ENCODE results near the gene PRKG1. TPM values are rescaled to one million over a fixed set of nuclear protein-coding genes. Genes with fewer than 3 reads are reported as not detected.

PRKG1 gene
- total and polyA plus RNA-seq, 2 of the 8 experiments (the other 6 are each of a cell fraction or from before 2014, with no cell fraction given) = 4.2 to 15.2 TPM

DNA sequence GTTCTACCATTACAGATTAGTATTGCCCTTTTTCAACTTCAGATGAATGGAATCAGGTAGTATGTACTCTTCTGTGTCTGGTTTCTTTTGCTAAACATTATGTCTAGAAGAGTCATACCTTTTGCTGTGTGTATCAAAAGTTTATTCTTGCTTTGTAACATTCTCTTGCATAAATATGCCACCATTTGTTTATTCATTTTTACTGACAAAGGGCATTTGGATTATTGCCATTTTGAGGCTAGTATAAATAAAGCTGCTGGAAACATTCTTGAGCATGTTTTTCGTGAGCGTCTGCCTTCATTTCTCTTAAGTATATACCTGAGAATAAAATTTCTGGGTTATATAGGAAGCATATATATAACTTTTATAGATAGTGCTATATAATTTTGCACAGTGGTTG lies 746.8 kb downstream of the PRKG1 start:
- H3K79me1 ChIP-seq (ENCODE audit: low read depth, low read length) = no peaks in the 10 kb centered on the region
- H2BK20ac ChIP-seq (ENCODE audit: low read length) = no peak overlapping the region
- no peak overlapping the region for H3K14ac ChIP-seq (ENCODE audit: insufficient read length)
- H3K4me1 ChIP-seq (replicated peaks in 1 of 4; ENCODE audit: control insufficient read depth in 3 of 4, insufficient read depth in 4 of 4, low read length in 3 of 4) = no peaks in the 10 kb centered on the region
- no peak overlapping the region for H4K8ac ChIP-seq (ENCODE audit: extremely low read depth, insufficient read depth, low read length)
- H3K4me2 ChIP-seq (ENCODE audit: insufficient read depth in 1 of 2, low read depth in 2 of 2, low read length in 2 of 2) = no peak overlapping the region
- no peak overlapping the region for H2AFZ ChIP-seq (ENCODE audit: low read length)
- H2BK5ac ChIP-seq (ENCODE audit: low read depth, low read length) = no peak overlapping the region
- FAIRE-seq (no peak), DNase-seq (ENCODE audit: low read depth in 1 of 2, low spot score in 2 of 2) (no peak)
- no peak overlapping the region for H3K18ac ChIP-seq (ENCODE audit: extremely low read depth, low read length)
- no peak overlapping the region for H3K4ac ChIP-seq (replicated peaks; ENCODE audit: insufficient read length, low read depth, low read length)
- no peak overlapping the region for H4K91ac ChIP-seq (replicated peaks; ENCODE audit: insufficient read length, low read length)
- ChIA-PET CTCF (ENCODE audit: partially characterized antibody) (interaction anchor here (2.0 kb wide), 1 partner anchor 8 kb away, joined by 6 read pairs; no protein-coding TSS in a partner anchor), POLR2A (ENCODE audit: partially characterized antibody) (no interaction called here)
- no peak overlapping the region for H3K23ac ChIP-seq (ENCODE audit: insufficient read length)
- H2BK120ac ChIP-seq (replicated peaks; ENCODE audit: low read depth, low read length) = no peak overlapping the region
- H3K4me3 ChIP-seq (ENCODE audit: extremely low read depth in 1 of 4, insufficient read depth in 2 of 4, low read depth in 3 of 4, low read length in 4 of 4) = no peak overlapping the region
- no peak overlapping the region for H3K56ac ChIP-seq (replicated peaks; ENCODE audit: insufficient read length, low read depth, low read length)
- H4K20me1 ChIP-seq (replicated peaks in 1 of 2; ENCODE audit: control insufficient read depth in 1 of 2, insufficient read depth in 2 of 2, low read length in 2 of 2) = no peaks in the 10 kb centered on the region
- H2BK15ac ChIP-seq (ENCODE audit: low read length) = no peak overlapping the region
- H3K23me2 ChIP-seq (ENCODE audit: low read depth, low read length) = no peaks in the 10 kb centered on the region
- H4K5ac ChIP-seq (ENCODE audit: insufficient read length, low read depth, low read length) = no peak overlapping the region
- H3K79me2 ChIP-seq (ENCODE audit: control insufficient read depth in 1 of 2, insufficient read depth in 2 of 2, low read length in 2 of 2) = no peaks in the 10 kb centered on the region
- no peak overlapping the region for H3K9ac ChIP-seq (replicated peaks in 1 of 4; ENCODE audit: extremely low read depth in 1 of 4, low read depth in 3 of 4, low read length in 3 of 4)
- H3K9me3 ChIP-seq (ENCODE audit: insufficient read depth in 2 of 2, low read depth in 1 of 2, low read length in 1 of 2) = no peaks in the 10 kb centered on the region
- WGBS, 2 experiments (ENCODE audit: extremely low coverage in 1 of 2, insufficient coverage in 1 of 2, insufficient read length in 1 of 2, insufficient replicate concordance in 2 of 2, low coverage in 1 of 2, low lambda C conversion rate in 2 of 2, missing lambda C conversion rate in 1 of 2) = 59% methylated on average over 2 of the region's 2 CpGs; no CpG with 5 or more reads in 1 of the 2 experiments
- no peak overlapping the region for H2AK5ac ChIP-seq (ENCODE audit: low read depth, low read length)
- no peaks in the 10 kb centered on the region for H3K36me3 ChIP-seq (ENCODE audit: control insufficient read depth in 2 of 4, insufficient read depth in 4 of 4, low read length in 3 of 4)
- H3K27ac ChIP-seq (ENCODE audit: low read depth, low read length) = no peak overlapping the region
- no peak overlapping the region for H2BK12ac ChIP-seq (ENCODE audit: low read depth, low read length)
- peaks cover 0 to 1% (median 0%) of the 10 kb centered on the region in 4 experiments; a peak in 1 of 7 replicates for H3K27me3 ChIP-seq (replicated peaks in 1 of 4; ENCODE audit: control insufficient read depth in 3 of 4, extremely low read depth in 1 of 4, insufficient read depth in 3 of 4, low read length in 3 of 4)
- no peak for TF ChIP-seq SUZ12 (IDR thresholded peaks at IDR 0.05; ENCODE audit: low read length)
- no peak for TF ChIP-seq CEBPB (IDR thresholded peaks at IDR 0.05; ENCODE audit: low read depth, low read length)
- TF ChIP-seq EZH2 (IDR thresholded peaks at IDR 0.05; ENCODE audit: low read depth, low read length, severe bottlenecking) = no peak
- TF ChIP-seq TEAD4 (IDR thresholded peaks at IDR 0.05; ENCODE audit: low read depth, low read length) = no peak
- TF ChIP-seq EP300 (IDR thresholded peaks at IDR 0.05; ENCODE audit: borderline replicate concordance in 1 of 2, low read depth in 2 of 2, low read length in 2 of 2) = no peak
- no peak for TF ChIP-seq RXRA (IDR thresholded peaks at IDR 0.05; ENCODE audit: insufficient read depth, low read depth, low read length)
- no peak for TF ChIP-seq CBX5 (IDR thresholded peaks at IDR 0.05; ENCODE audit: low read depth, low read length)
- TF ChIP-seq SIN3A (conservative IDR thresholded peaks at IDR 0.05 in 1 of 2, IDR thresholded peaks at IDR 0.05 in 1 of 2; ENCODE audit: low read depth in 1 of 2, low read length in 2 of 2) = no peak
- no peak for TF ChIP-seq POLR2AphosphoS5 (IDR thresholded peaks at IDR 0.05; ENCODE audit: low read depth, low read length)
- TF ChIP-seq EGR1 (IDR thresholded peaks at IDR 0.05; ENCODE audit: borderline replicate concordance, low read depth, low read length) = no peak
- TF ChIP-seq POU5F1 (IDR thresholded peaks at IDR 0.05; ENCODE audit: low read depth, low read length) = no peak
- TF ChIP-seq, protein P1, sequence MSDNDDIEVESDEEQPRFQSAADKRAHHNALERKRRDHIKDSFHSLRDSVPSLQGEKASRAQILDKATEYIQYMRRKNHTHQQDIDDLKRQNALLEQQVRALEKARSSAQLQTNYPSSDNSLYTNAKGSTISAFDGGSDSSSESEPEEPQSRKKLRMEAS (IDR thresholded peaks at IDR 0.05) = no peak
- no peak for TF ChIP-seq KDM1A (IDR thresholded peaks at IDR 0.05; ENCODE audit: borderline replicate concordance, low read length)
- TF ChIP-seq CTBP2 (IDR thresholded peaks at IDR 0.05; ENCODE audit: borderline replicate concordance, insufficient read depth, insufficient read length, low read length) = no peak

Data from H1 (cell line).